ENCODE results near the gene WFIKKN2. TPM values are rescaled to one million over a fixed set of nuclear protein-coding genes. Genes with fewer than 3 reads are reported as not detected.

Gene WFIKKN2
- total and polyA plus RNA-seq, 8 donors, result 0.65 to 1.2 (median 1.0) TPM; not detected in 2

GRCh38 chr17:50817838-50818237 is 17.5 kb upstream of the WFIKKN2 start:
- H3K27ac ChIP-seq, result no peak overlapping the region
- no peak overlapping the region for H3K4me3 ChIP-seq
- intact Hi-C loops (cut with DNase I), result no loop called here
- no peaks in the 10 kb centered on the region for H3K9me3 ChIP-seq
- no peaks in the 10 kb centered on the region for H3K4me1 ChIP-seq
- H3K36me3 ChIP-seq, result no peaks in the 10 kb centered on the region
- H3K27me3 ChIP-seq, result peaks cover 0 to 20% of the 10 kb centered on the region in 2 donors
- no peak for ATAC-seq
- no peak for DNase-seq
- TF ChIP-seq CTCF (IDR thresholded peaks at IDR 0.05), result no peak

GRCh38 chr17:50818261-50818660 is 17.1 kb upstream of the WFIKKN2 start:
- ATAC-seq (no peak), DNase-seq (no peak)
- H3K4me3 ChIP-seq, result no peak overlapping the region
- TF ChIP-seq CTCF (IDR thresholded peaks at IDR 0.05), result no peak
- H3K9me3 ChIP-seq, result peaks cover 0 to 3% of the 10 kb centered on the region in 2 donors
- intact Hi-C loops (cut with DNase I), result no loop called here
- H3K27me3 ChIP-seq, result peaks cover 0 to 20% of the 10 kb centered on the region in 2 donors
- H3K27ac ChIP-seq, result no peak overlapping the region
- H3K4me1 ChIP-seq, result no peaks in the 10 kb centered on the region
- no peaks in the 10 kb centered on the region for H3K36me3 ChIP-seq

GRCh38 chr17:50818921-50819657 is 16.3 kb upstream of the WFIKKN2 start:
- H3K4me3 ChIP-seq, result no peak overlapping the region
- no peak overlapping the region for H3K27ac ChIP-seq
- H3K9me3 ChIP-seq, result peaks cover 0 to 4% of the 10 kb centered on the region in 2 donors
- intact Hi-C loops (cut with DNase I), result no loop called here
- peaks cover 0 to 20% of the 10 kb centered on the region in 2 donors for H3K27me3 ChIP-seq
- ATAC-seq (no peak), DNase-seq (no peak)
- H3K4me1 ChIP-seq, result no peaks in the 10 kb centered on the region
- no peak for TF ChIP-seq CTCF (IDR thresholded peaks at IDR 0.05)
- no peaks in the 10 kb centered on the region for H3K36me3 ChIP-seq

- no peaks in the 10 kb centered on the region for H3K4me1 ChIP-seq
- ATAC-seq (no peak), DNase-seq (no peak)
- TF ChIP-seq CTCF (IDR thresholded peaks at IDR 0.05), result no peak
- H3K9me3 ChIP-seq, result peaks cover 0 to 4% of the 10 kb centered on the region in 2 donors
- intact Hi-C loops (cut with DNase I), result no loop called here
- H3K36me3 ChIP-seq, result no peaks in the 10 kb centered on the region
- H3K27me3 ChIP-seq, result peaks cover 0 to 20% of the 10 kb centered on the region in 2 donors
- H3K27ac ChIP-seq, result no peak overlapping the region
- no peak overlapping the region for H3K4me3 ChIP-seq
Observed at GRCh38 chr17:50820651-50821050, 14.7 kb upstream of the WFIKKN2 start.

- intact Hi-C loops (cut with DNase I), result no loop called here
- no peak for TF ChIP-seq CTCF (IDR thresholded peaks at IDR 0.05)
- H3K27ac ChIP-seq, result no peak overlapping the region
- DNase-seq (no peak), ATAC-seq (no peak)
- no peaks in the 10 kb centered on the region for H3K36me3 ChIP-seq
- H3K4me1 ChIP-seq, result no peaks in the 10 kb centered on the region
- H3K9me3 ChIP-seq, result peaks cover 0 to 4% of the 10 kb centered on the region in 2 donors
- H3K27me3 ChIP-seq, result peaks cover 0 to 8% of the 10 kb centered on the region in 2 donors
- H3K4me3 ChIP-seq, result no peak overlapping the region
Observed at GRCh38 chr17:50822550-50822949, 12.8 kb upstream of the WFIKKN2 start.

Measured in left lung (tissue), 10 donors.